ENCODE data around the gene KCNK2. TPM values are rescaled to one million over a fixed set of nuclear protein-coding genes. Genes with fewer than 3 reads are reported as not detected.

Gene KCNK2
- total and polyA plus RNA-seq, 10 of the 15 experiments (the other 5 are each of a cell fraction or from before 2014, with no cell fraction given): 0.04 to 0.13 (median 0.08) TPM; not detected in 4

GRCh38 chr1:215192306-215192705, 109.8 kb downstream of the KCNK2 start (continued):
- TF ChIP-seq, protein P1, sequence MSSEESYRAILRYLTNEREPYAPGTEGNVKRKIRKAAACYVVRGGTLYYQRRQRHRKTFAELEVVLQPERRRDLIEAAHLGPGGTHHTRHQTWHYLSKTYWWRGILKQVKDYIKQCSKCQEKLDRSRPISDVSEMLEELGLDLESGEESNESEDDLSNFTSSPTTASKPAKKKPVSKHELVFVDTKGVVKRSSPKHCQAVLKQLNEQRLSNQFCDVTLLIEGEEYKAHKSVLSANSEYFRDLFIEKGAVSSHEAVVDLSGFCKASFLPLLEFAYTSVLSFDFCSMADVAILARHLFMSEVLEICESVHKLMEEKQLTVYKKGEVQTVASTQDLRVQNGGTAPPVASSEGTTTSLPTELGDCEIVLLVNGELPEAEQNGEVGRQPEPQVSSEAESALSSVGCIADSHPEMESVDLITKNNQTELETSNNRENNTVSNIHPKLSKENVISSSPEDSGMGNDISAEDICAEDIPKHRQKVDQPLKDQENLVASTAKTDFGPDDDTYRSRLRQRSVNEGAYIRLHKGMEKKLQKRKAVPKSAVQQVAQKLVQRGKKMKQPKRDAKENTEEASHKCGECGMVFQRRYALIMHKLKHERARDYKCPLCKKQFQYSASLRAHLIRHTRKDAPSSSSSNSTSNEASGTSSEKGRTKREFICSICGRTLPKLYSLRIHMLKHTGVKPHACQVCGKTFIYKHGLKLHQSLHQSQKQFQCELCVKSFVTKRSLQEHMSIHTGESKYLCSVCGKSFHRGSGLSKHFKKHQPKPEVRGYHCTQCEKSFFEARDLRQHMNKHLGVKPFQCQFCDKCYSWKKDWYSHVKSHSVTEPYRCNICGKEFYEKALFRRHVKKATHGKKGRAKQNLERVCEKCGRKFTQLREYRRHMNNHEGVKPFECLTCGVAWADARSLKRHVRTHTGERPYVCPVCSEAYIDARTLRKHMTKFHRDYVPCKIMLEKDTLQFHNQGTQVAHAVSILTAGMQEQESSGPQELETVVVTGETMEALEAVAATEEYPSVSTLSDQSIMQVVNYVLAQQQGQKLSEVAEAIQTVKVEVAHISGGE (CRISPR knock-in tag; IDR thresholded peaks at IDR 0.05): no peak
- TF ChIP-seq IKZF2 (IDR thresholded peaks at IDR 0.05): no peak

DNA sequence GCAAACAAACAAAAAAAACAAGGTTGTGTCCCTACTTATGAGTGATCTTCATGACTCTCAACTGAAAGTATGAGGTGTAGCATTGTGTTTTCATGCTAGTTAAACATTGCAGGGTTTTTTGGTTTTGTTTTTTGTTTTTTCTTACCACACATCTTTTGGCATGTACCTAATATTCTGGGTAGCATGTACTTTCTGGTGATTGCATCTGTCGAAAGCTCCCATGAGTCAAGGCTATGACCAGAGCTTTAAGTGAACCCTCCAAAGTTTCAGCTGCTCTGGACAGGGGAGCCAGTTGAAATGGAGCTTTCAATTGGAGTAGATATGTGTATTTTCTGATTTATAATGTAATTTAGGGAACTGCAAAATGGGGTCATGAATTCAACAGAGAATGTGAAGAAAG, 115.5 kb downstream of the KCNK2 start:
- no peak for ATAC-seq
- in situ Hi-C loops (cut with MboI): no loop called here
- Histone ChIP-seq H3K79me2 (ENCODE audit: control insufficient read depth, insufficient read depth, low read length) (no peaks in the 10 kb centered on the region), H3K27ac (ENCODE audit: control insufficient read depth, insufficient read depth) (no peak overlapping the region), H4K20me1 (ENCODE audit: control insufficient read depth, insufficient read depth) (no peaks in the 10 kb centered on the region), H3K9me3 (replicated peaks; ENCODE audit: control insufficient read depth, insufficient read depth, low read length) (no peaks in the 10 kb centered on the region), H3K36me3 (ENCODE audit: control insufficient read depth in 2 of 2, insufficient read depth in 2 of 2, low read length in 1 of 2) (no peaks in the 10 kb centered on the region), H3K4me2 (ENCODE audit: control insufficient read depth, insufficient read depth) (no peak overlapping the region), H3K4me1 (ENCODE audit: control insufficient read depth, insufficient read depth, low read length) (no peaks in the 10 kb centered on the region), H2AFZ (ENCODE audit: control insufficient read depth, low read depth, low read length) (no peak overlapping the region), H3K9ac (ENCODE audit: control insufficient read depth, insufficient read depth, low read length) (no peak overlapping the region), H3K4me3 (no peak overlapping the region), H3K27me3 (replicated peaks in 1 of 2; ENCODE audit: control insufficient read depth in 2 of 2, insufficient read depth in 2 of 2, low read length in 1 of 2) (no peaks in the 10 kb centered on the region)
- ChIA-PET RAD21 (ENCODE audit: unreplicated experiment) (no interaction called here), CTCF (no interaction called here), POLR2A (no interaction called here), SMC1A (ENCODE audit: uncharacterized antibody, unreplicated experiment) (no interaction called here)
- intact Hi-C loops (cut with micrococcal nuclease; ENCODE audit: unreplicated experiment): no loop called here
- no peak for DNase-seq (ENCODE audit: low read depth, low spot score)
- no peak for FAIRE-seq
- TF ChIP-seq PAX5 (IDR thresholded peaks at IDR 0.05; ENCODE audit: borderline replicate concordance, low read depth, low read length): no peak
- TF ChIP-seq, protein P2, sequence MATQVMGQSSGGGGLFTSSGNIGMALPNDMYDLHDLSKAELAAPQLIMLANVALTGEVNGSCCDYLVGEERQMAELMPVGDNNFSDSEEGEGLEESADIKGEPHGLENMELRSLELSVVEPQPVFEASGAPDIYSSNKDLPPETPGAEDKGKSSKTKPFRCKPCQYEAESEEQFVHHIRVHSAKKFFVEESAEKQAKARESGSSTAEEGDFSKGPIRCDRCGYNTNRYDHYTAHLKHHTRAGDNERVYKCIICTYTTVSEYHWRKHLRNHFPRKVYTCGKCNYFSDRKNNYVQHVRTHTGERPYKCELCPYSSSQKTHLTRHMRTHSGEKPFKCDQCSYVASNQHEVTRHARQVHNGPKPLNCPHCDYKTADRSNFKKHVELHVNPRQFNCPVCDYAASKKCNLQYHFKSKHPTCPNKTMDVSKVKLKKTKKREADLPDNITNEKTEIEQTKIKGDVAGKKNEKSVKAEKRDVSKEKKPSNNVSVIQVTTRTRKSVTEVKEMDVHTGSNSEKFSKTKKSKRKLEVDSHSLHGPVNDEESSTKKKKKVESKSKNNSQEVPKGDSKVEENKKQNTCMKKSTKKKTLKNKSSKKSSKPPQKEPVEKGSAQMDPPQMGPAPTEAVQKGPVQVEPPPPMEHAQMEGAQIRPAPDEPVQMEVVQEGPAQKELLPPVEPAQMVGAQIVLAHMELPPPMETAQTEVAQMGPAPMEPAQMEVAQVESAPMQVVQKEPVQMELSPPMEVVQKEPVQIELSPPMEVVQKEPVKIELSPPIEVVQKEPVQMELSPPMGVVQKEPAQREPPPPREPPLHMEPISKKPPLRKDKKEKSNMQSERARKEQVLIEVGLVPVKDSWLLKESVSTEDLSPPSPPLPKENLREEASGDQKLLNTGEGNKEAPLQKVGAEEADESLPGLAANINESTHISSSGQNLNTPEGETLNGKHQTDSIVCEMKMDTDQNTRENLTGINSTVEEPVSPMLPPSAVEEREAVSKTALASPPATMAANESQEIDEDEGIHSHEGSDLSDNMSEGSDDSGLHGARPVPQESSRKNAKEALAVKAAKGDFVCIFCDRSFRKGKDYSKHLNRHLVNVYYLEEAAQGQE (IDR thresholded peaks at IDR 0.05; ENCODE audit: low read depth, low read length): no peak
- 4% methylated on average over 1 of the region's 1 CpG for WGBS (ENCODE audit: insufficient coverage, insufficient replicate concordance, low lambda C conversion rate, missing lambda C conversion rate)
- BruUV-seq (replicated peaks): no TSS peak

Measured in GM12878 (cell line).